Caki2 (cell line): ENCODE results near the gene CCL5. TPM values are rescaled to one million over a fixed set of nuclear protein-coding genes. Genes with fewer than 3 reads are reported as not detected.
"Not testable (repeated sequence)": the region's sequence is repeated elsewhere in the genome, so short reads cannot be mapped to it uniquely, and the experiment has no call there.

Experiments
- DNase-seq: peaks from one replicate; pipeline ENCODE4 v3.0.0-alpha.2; 2015; ENCODE audit warnings: low read depth
- in situ Hi-C: cut with HindIII; loops from 2 replicates; pipeline ENCODE4 v1.10.0; 2016; ENCODE audit warnings: low sequenced_read_pairs, low pct_unique_long_range_greater_than_20kb, mixed read lengths
- total RNA-seq: library from RNA; depleted of rRNA; stranded (reverse); fragments of >200 nt; shearing (Covaris generic); gene quantifications from 2 replicates; pipeline ENCODE4 v1.2.3, GENCODE V29; 2014; ENCODE audit warnings: low replicate concordance

The CCL5 gene
- total RNA-seq, 1 experiment from 2014 or later, result 21.5 TPM

GRCh38 chr17:35900708-35901480, 20.7 kb upstream of the CCL5 start:
- in situ Hi-C loops, result no loop called here
- no peak for DNase-seq

- no peak for DNase-seq
- in situ Hi-C loops, result no loop called here
Observed at GRCh38 chr17:35900280-35900679, 20.1 kb upstream of the CCL5 start.

DNA sequence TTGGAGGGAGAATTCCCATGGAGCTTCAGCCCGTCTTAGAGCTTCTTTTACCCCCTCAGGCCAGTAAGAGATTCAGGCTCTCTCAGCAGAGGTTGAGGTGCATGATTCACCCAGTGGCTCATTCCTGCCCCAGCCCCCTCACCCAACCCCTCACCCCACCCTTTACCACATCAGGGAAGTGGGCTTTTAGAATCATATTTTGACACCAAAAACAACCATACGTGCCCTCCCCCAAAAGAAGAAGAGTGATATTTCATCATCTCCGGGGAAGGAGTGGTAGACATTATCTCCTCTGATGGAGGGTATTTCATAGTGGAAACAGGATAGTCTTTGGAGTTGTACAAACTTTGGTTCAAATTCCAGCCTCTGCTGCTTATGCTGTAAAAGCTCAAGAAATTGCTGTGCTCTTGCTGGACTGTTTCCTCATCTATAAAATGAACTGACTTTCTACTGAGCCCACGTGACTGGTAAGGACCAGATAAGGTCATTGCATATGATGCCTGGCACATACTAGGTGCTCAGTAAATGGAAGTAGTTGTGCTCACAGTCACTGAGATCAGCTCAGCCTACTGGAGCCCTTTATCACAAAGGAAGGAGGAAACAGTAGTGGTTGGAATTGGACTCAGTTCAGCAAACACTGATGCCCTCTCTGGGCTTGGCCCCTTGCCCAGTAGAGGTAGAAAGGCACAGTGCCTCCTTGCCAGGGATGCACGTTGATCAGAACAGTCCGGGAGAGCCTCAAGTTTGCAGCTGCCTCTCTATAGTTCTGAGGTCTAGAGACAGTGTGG, 18.3 kb upstream of the CCL5 start:
- no peak for DNase-seq
- in situ Hi-C loops, result no loop called here

DNA sequence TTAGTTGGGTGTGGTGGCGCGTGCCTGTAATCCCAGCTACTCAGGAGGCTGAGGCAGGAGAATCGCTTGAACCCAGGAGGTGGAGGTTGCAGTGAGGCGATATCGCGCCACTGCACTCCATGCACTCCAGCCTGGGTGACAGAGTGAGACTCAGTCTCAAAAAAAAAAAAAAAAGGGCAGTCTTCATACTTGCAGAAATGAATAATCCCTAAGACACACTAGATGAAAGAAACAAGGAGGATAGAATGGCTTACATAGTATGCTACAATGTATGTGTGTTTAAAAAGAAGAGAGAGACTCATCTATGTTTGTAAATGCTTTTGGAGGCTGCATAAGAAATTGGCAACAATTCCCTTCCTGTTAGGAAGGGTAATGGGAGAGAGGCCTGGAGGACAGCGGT, 17.6 kb upstream of the CCL5 start:
- in situ Hi-C loops, DNase-seq: not testable (repeated sequence)

- no peak for DNase-seq
- in situ Hi-C loops, result no loop called here
Observed at GRCh38 chr17:35895636-35896587, 15.8 kb upstream of the CCL5 start.

- in situ Hi-C loops, result no loop called here
Observed at GRCh38 chr17:35894206-35894605, 14.0 kb upstream of the CCL5 start.

DNA sequence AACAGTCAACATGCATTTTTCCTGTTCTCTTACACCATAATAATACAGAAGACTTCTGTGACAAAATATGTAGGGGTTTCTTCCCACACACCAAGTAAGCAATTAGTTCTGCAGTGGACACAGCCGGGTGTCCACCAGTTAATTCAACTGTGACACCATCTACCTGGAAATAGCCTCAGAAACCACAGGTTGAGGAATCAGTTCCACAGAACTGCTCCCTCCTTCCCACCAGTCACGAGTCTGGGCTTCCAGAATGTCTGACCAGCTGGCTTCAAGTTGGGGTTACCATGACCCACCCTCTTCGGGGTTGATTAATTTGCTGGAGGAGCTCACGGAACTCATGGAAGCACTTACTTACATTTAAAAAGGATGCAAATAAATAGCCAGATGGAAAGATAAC, 13.6 kb upstream of the CCL5 start:
- in situ Hi-C loops, result no loop called here
- DNase-seq, result no peak

More at GRCh38 chr17:35894206-35894605, 14.0 kb upstream of the CCL5 start:
- DNase-seq, result no peak

DNA sequence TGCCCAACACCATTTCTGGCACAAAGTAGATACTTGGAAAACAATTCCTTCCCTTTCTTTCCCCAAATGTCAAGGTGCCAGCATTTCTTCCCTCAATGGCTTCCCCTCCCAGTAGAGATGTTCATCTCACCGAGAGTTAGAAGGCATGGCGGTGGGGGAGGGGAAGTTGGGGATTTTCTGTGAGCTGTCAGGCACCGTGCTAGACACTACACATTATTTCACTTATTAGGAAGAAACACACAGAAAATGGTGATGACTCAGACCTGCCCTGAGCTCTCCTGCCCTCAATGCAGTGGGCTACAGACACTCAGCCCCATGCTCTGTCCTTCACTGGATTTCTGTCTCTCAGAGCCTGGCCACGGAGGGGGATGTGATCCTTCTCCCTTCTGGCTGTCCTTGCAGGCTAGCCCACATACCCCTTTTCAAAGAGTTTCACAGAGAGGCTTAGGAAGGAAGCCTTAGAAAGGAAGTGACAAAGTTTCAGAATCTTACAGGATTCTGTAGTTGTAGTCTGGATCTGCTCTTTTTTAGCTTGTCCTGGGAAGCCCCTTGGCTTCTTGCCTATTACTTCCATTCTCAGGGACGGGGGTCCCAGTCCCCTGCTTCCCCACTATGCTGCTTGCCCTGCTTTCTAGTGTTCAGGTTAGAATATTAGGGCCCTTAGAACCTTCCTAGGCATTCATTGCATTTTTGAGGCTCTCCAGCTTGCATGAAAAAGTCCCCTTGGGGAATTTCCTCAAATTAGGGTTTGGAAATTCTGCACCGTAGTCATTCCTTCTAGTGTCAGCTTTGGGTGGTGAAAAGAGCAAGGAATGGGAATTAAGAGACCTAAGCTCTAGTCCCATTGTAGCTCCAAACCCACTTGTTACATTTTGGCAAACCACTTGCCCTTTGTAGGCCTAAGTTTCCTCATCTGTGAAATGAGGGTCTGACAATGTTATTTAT, 12.2 kb upstream of the CCL5 start:
- DNase-seq, result no peak
- in situ Hi-C loops, result no loop called here

- no peak for DNase-seq
- in situ Hi-C loops, result no loop called here
Observed at GRCh38 chr17:35891269-35891668, 11.1 kb upstream of the CCL5 start.

DNA sequence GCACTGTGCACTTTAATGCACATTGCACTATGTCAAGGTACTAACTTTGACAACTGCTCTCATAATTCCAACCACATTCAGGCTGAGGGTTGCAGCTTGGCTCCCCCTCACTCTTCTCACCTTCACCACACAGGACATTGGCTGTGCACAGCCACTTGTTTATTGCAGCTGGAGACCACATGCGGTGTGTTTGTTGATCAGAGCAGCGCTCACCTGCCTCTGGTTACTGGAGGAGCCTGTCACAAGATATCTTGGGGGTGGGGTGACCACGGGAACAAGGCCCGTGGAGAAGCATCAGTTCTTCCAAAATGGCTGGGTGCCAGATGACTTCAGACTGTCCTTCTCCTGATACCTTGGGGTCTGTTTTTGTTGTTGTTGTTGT, 10.6 kb upstream of the CCL5 start:
- DNase-seq, result no peak
- in situ Hi-C loops, result no loop called here

GRCh38 chr17:35889818-35890773, 9.9 kb upstream of the CCL5 start:
- DNase-seq, result peak; percentile 38
- in situ Hi-C loops, result no loop called here

GRCh38 chr17:35889241-35889640, 9.1 kb upstream of the CCL5 start:
- in situ Hi-C loops, result no loop called here
- no peak for DNase-seq

DNA sequence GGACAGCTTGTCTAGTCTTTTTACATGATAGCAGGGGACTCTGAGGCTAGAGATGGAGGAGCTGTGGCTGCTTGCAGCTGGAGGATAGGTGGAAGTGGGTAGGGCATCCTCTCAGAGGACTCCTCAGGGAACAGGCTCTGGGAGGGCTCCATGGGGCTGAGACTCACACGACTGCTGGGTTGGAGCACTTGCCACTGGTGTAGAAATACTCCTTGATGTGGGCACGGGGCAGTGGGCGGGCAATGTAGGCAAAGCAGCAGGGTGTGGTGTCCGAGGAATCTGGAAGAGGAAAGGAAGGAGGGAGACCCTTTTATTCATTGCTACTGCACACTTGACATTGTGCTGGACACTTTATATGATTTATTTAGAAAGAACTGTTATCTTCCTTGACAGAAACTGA, 1.8 kb downstream of the CCL5 start:
- in situ Hi-C loops, result no loop called here
- no peak for DNase-seq

DNA sequence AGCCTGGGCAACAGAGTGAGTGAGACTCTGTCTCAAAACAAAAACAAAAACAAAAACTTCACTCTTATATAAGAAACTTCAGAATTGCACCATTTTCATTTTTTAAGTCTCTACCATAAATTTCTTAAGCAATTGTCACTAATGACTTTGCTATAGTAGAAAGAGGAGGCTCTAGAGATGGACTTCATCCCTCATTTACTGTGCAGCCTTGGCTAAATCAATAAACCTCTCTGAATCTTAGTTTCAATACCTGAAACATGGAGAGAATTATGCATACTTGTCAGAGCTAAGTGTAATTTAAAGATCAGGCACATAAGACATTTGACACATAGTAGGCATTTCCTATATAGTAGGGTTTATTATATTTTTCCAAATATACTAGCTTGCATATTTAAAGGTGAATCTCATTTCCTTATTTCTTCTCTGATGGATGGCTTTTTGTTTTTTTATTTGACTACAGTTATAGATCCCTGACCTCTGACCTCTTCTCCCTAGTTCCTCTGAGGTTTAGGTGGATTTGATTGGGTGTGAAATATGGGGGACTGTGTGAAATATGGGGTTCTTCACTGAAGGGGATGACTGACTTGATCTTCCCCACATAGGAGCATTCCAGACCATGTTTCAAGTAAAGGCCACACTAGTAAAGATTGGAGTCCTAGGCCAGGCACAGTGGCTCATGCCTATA, 2.7 kb downstream of the CCL5 start:
- DNase-seq, result no peak
- in situ Hi-C loops, result no loop called here

DNA sequence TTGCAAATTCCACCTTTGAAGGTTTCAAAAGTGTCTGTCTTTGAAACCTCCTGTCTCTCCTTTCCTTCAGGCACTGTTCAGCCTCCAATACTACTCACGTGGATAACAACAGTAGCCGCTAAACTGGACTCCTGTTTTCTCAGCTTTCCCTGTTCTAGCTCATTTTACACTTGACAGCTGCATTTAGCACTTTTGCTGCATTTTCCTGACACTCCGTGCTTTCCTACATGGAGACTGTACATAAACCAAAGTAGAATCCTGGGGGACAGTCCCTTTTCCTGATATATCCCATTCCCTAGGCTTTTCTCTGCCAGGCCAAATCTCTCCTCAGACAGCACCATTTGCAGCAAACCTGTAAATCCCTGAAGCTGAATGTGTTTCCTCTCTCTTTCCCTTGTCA, 3.6 kb downstream of the CCL5 start:
- no peak for DNase-seq
- in situ Hi-C loops, result no loop called here

GRCh38 chr17:35875800-35876139, 4.4 kb downstream of the CCL5 start:
- in situ Hi-C loops, result no loop called here
- no peak for DNase-seq
